HepG2 (cell line): ENCODE measurements around the gene TEKT2. TPM values are rescaled to one million over a fixed set of nuclear protein-coding genes. Genes with fewer than 3 reads are reported as not detected.

ENCODE experiments used
- ARID4A ChIP-seq: sonication (generic); formaldehyde crosslinking; IDR thresholded peaks from 2 replicates; pipeline ENCODE4 v1.5.0; 2020; ENCODE audit warnings: mild to moderate bottlenecking, missing genetic modification reagents, borderline replicate concordance
- ETV6 ChIP-seq: sonication (generic); formaldehyde crosslinking; conservative IDR thresholded peaks from 2 replicates; pipeline ENCODE4 v1.4.0; 2020; ENCODE audit warnings: missing genetic modification reagents
- FOXK1 ChIP-seq: sonication (generic); formaldehyde crosslinking; IDR thresholded peaks from 2 replicates; pipeline ENCODE4 v1.4.0; 2020; ENCODE audit warnings: low read depth, missing genetic modification reagents, borderline replicate concordance
- IKZF4 ChIP-seq: sonication (generic); formaldehyde crosslinking; IDR thresholded peaks from 2 replicates; pipeline ENCODE4 v1.5.1; 2020; ENCODE audit warnings: borderline replicate concordance, mild to moderate bottlenecking, low read depth, missing genetic modification reagents; ENCODE audit errors: not compliant biosample characterization
- MYC ChIP-seq: sonication (generic); formaldehyde crosslinking; IDR thresholded peaks from 2 replicates; pipeline ENCODE4 v1.9.0; 2021; ENCODE audit warnings: missing genetic modification reagents, borderline replicate concordance
- NFRKB ChIP-seq: fragments of 450-650 bp; IDR thresholded peaks from 2 replicates; pipeline ENCODE4 v1.6.1; 2017
- PBX2 ChIP-seq: IDR thresholded peaks from 2 replicates; pipeline ENCODE4 v1.6.1; 2016; ENCODE audit warnings: control low read depth
- PCBP2 ChIP-seq: fragments of 200-400 bp; formaldehyde crosslinking; optimal IDR thresholded peaks from 2 replicates; pipeline ENCODE3; 2018; ENCODE audit warnings: low read length, low read depth; ENCODE audit not compliant: poor library complexity, severe bottlenecking
- PPARG ChIP-seq: conservative IDR thresholded peaks from 2 replicates; pipeline ENCODE4 v1.6.1; 2016; ENCODE audit warnings: missing biosample characterization, missing genetic modification reagents
- TBX3 ChIP-seq: fragments of 450-650 bp; IDR thresholded peaks from 2 replicates; pipeline ENCODE4 v1.6.1; 2017; ENCODE audit warnings: antibody characterized with exemption, mild to moderate bottlenecking, inconsistent platforms, borderline replicate concordance
- WIZ ChIP-seq: sonication (generic); formaldehyde crosslinking; IDR thresholded peaks from 2 replicates; pipeline ENCODE4 v1.5.1; 2020; ENCODE audit warnings: mild to moderate bottlenecking, missing genetic modification reagents
- ZBTB2 ChIP-seq: sonication (generic); formaldehyde crosslinking; IDR thresholded peaks from 2 replicates; pipeline ENCODE4 v1.8.0; 2022; ENCODE audit warnings: low read depth, missing genetic modification reagents
- ZFP91 ChIP-seq: sonication (generic); formaldehyde crosslinking; IDR thresholded peaks from 2 replicates; pipeline ENCODE4 v1.9.0; 2022; ENCODE audit warnings: missing genetic modification reagents, mild to moderate bottlenecking, borderline replicate concordance
- ZMYM2 ChIP-seq: sonication (generic); formaldehyde crosslinking; IDR thresholded peaks from 2 replicates; pipeline ENCODE4 v1.8.0; 2022; ENCODE audit warnings: mild to moderate bottlenecking, missing genetic modification reagents
- ZNF317 ChIP-seq: sonication (generic); formaldehyde crosslinking; IDR thresholded peaks from 2 replicates; pipeline ENCODE4 v1.5.0; 2020; ENCODE audit warnings: mild to moderate bottlenecking, missing genetic modification reagents
- ZNF691 ChIP-seq: sonication (generic); formaldehyde crosslinking; IDR thresholded peaks from 2 replicates; pipeline ENCODE4 v1.4.0; 2020; ENCODE audit warnings: missing genetic modification reagents, low read depth, mild to moderate bottlenecking, borderline replicate concordance
- ZNF776 ChIP-seq: sonication (generic); formaldehyde crosslinking; IDR thresholded peaks from 2 replicates; pipeline ENCODE4 v1.4.0; 2020; ENCODE audit warnings: mild to moderate bottlenecking, missing genetic modification reagents
- ZNF878 ChIP-seq: sonication (generic); formaldehyde crosslinking; IDR thresholded peaks from 2 replicates; pipeline ENCODE4 v1.8.1; 2023; ENCODE audit warnings: mild to moderate bottlenecking, missing genetic modification reagents, moderate library complexity
- polyA plus RNA-seq, 8 experiments: library from polyadenylated mRNA; depleted of rRNA in 3 of 8; stranded (reverse) in 7 of 8; unstranded in 1 of 8; fragments of >200 nt; fragmentation: Illumina TruSeq in 4 of 8; extraction: Trizol in 4 of 8; gene quantifications; 2 replicates each; pipeline versions ENCODE4 v1.2.1 to v1.2.3, GENCODE V29; 2011 to 2016; ENCODE audit warnings: low read depth in 4 of 8, missing spikeins in 1 of 8, mixed read lengths in 1 of 8; ENCODE audit not compliant: insufficient read depth in 1 of 8
- total RNA-seq, 5 experiments: library from RNA; depleted of rRNA; stranded (reverse); fragments of >200 nt; fragmentation: Illumina TruSeq; extraction: Trizol; gene quantifications; 2 replicates each; pipeline ENCODE4 v1.2.3, GENCODE V29; 2016; ENCODE audit warnings: low read depth in 1 of 5

TEKT2 gene
- total and polyA plus RNA-seq, 2 of the 13 experiments (the other 11 are each of a cell fraction or from before 2014, with no cell fraction given), result 0.31 to 0.38 TPM

GRCh38 chr1:36099681-36100341, 15.9 kb downstream of the TEKT2 start (continued):
- no peak for TF ChIP-seq MYC (CRISPR knock-in tag)
- peak; percentile 71; the same call in 1 of the 2 replicates for TF ChIP-seq ZMYM2
- 0 out of 2 replicates have a peak, but pooled peaks have one; percentile 41 for TF ChIP-seq PPARG
- TF ChIP-seq ZNF878, result 0 out of 2 replicates have a peak, but pooled peaks have one; percentile 43
- TF ChIP-seq ZNF317 (CRISPR knock-in tag), result peak; percentile 43; the same call in 1 of the 2 replicates
- no peak for TF ChIP-seq FOXK1 (CRISPR knock-in tag)
- TF ChIP-seq ZNF691 (CRISPR knock-in tag), result no peak; the same call in 1 of the 2 replicates
- no peak; the same call in 1 of the 2 replicates for TF ChIP-seq ARID4A (CRISPR knock-in tag)
- no peak for TF ChIP-seq TBX3
- TF ChIP-seq ZBTB2, result no peak
- TF ChIP-seq PBX2 (CRISPR knock-in tag), result no peak
- TF ChIP-seq WIZ (CRISPR knock-in tag), result no peak
- no peak for TF ChIP-seq NFRKB
- TF ChIP-seq IKZF4 (CRISPR knock-in tag), result peak; percentile 18
- 0 out of 2 replicates have a peak, but pooled peaks have one; percentile 63 for TF ChIP-seq ZNF776 (CRISPR knock-in tag)
- no peak for TF ChIP-seq PCBP2
- peak; percentile 40; the same call in 1 of the 2 replicates for TF ChIP-seq ZFP91
- TF ChIP-seq ETV6 (CRISPR knock-in tag), result no peak
